CD4-positive, alpha-beta T cell treated with Interleukin-4 for 4 hours (primary cell): ENCODE measurements around the gene ACTMAP.
"Not testable (repeated sequence)": the region's sequence is repeated elsewhere in the genome, so short reads cannot be mapped to it uniquely, and the experiment has no call there.

ENCODE experiments used
- DNase-seq: peaks from one replicate; pipeline ENCODE4 v3.0.0-alpha.2; 2020

Gene ACTMAP

GRCh38 chr19:40775632-40776022 is 25.4 kb upstream of the ACTMAP start:
- no peak for DNase-seq

- DNase-seq: no peak
Measured at GRCh38 chr19:40774916-40775631, 24.8 kb upstream of the ACTMAP start, which contains the start of gene MIA. MIA (plus strand) TSS chr19:40775521; CDS start chr19:40775543, 22 bp downstream.

- peak; percentile 27 for DNase-seq
Measured at GRCh38 chr19:40771101-40771862, 21.0 kb upstream of the ACTMAP start.

DNA sequence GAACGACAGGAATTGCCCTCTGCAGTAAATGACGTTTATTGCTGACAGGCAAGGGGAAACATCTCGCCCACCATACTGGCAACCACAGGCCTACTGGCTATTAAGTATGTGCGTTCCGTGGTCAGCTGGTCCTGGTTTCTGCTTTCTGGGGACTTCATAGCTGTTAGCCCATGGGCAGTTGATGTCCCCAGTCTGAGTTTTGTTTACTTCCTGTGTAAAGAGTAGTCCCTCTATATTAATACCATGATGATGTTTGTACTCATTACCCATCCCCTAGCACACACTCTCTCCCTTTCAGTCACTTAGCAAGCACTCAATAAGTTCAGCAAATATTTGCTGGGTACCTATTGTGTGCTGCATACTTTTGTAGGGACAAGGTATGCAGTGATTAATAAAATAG is 18.6 kb upstream of the ACTMAP start:
- no peak for DNase-seq

DNA sequence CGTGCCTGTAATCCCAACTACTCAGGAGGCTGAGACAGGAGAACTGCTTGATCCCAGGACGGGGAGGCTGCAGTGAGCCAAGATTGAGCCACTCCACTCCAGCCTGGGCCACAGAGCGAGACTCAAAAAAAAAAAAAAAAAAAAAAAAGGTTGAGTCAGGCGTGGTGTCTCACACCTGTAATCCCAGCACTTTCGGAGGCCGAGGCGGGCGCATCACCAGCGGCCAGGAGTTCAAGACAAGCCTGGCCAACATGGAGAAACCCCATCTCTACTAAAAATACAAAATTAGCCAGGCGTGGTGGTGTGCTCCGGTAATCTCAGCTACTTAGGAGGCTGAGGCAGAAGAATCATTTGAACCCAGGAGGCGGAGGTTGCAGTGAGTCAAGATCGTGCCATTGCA is 16.1 kb upstream of the ACTMAP start:
- DNase-seq: not testable (repeated sequence)

DNA sequence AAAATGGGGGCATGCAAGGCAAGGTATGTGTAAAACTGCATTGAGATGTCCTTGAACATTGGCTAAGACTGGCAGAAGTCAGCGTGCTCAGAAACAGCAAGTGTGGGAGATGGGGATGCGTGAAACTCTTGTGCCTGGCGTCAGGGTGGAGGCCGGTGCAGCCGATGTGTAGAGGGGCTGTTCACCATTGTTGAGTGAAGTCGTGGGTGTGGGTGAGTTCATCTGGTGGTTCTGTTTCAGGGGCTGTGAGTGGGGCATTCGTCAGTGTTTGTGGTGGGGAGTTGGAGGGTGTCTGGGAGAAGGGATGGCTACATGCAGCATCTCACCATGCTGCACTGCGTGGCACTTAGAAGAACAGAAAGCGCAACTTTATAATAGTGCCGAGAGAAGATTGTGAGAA is 13.7 kb upstream of the ACTMAP start:
- no peak for DNase-seq

GRCh38 chr19:40763526-40763925 is 13.2 kb upstream of the ACTMAP start:
- no peak for DNase-seq

GRCh38 chr19:40762754-40763470 is 12.6 kb upstream of the ACTMAP start:
- DNase-seq: no peak

DNA sequence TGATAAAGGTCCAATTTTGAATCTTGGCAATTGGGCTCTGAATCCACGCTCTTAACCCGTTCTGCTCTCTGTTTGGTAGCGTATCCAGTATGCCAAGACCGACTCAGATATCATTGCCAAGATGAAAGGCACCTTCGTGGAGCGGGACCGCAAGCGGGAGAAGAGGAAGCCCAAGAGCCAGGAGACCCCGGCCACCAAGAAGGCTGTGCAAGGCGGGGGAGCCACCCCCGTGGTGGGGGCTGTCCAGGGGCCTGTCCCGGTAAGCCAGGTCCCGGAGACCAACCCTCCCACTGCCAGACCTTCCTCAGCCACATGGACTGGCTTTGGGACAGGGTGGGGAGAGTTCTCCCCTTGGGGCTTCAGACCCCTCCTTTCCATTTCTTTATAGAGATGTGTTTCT is 9.1 kb upstream of the ACTMAP start:
- no peak for DNase-seq

DNA sequence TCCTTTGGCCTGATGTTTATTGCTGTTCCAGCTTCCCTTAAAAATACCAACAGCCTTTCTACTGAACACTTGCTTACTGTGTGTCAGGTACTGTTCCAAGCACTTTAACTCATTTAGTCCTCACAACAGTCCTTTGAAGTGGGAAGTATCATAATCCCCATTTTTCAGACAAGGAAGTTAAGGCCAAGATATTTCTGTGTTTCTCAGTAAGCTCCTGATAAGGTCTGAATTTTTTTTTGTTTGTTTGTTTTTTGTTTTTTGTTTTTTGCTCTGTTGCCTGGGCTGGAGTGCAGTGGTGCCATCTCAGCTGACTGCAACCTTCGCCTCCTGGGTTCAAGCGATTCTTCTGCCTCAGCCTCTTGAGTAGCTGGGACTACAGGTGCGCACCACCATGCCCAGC is 8.2 kb upstream of the ACTMAP start:
- no peak for DNase-seq

- peak; percentile 48 for DNase-seq
Measured at GRCh38 chr19:40756502-40757110, 6.3 kb upstream of the ACTMAP start.

GRCh38 chr19:40755791-40756190 is 5.5 kb upstream of the ACTMAP start:
- DNase-seq: no peak

DNA sequence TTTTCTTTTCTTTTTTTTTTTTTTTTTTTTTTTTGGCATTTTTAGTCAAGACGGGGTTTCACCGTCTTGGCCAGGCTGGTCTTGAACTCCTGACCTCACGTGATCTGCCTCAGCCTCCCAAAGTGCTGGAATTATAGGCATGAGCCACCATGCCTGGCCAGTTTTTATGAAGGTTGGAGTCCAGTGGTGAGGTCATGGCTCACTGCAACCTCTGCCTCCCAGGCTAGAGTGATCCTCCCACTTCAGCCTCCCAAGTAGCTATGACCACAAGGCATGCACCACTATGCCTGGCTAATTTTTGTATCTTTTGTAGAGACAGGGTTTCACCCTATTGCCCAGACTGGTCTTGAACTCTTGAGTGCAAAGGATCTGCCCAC is 5.0 kb upstream of the ACTMAP start:
- DNase-seq: no peak

GRCh38 chr19:40754611-40755247 is 4.5 kb upstream of the ACTMAP start:
- DNase-seq: peak; percentile 31

DNA sequence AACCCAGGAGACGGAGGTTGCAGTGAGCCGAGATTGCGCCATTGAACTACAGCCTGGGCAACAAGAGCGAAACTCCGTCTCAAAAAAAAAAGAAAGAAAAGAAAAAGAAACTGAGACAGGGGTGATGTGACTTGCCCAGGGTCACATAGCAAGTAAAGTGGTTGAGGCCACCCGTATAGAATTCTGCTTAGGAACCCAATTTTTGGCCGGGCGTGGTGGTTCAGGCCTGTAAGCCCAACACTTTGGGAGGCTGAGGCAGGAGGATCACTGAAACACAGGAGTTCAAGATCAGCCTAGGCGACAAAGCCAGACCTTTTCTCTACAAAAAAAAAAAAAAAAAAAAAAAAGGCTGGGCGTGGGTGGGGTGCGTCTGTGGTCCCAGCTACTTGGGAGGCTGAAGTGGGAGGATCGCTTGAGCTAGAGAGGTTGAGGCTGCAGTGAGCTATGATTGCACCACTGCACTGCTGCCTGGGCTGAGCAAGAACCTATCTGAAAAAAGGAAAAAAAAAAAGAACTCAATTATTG is 2.0 kb upstream of the ACTMAP start:
- DNase-seq: peak; percentile 26

GRCh38 chr19:40750874-40751537 is 729 bp upstream of the ACTMAP start, which contains the start of gene SNRPA:
SNRPA (plus strand) TSS chr19:40751203; CDS start chr19:40751409, 206 bp downstream.
- DNase-seq: peak; percentile 97

DNA sequence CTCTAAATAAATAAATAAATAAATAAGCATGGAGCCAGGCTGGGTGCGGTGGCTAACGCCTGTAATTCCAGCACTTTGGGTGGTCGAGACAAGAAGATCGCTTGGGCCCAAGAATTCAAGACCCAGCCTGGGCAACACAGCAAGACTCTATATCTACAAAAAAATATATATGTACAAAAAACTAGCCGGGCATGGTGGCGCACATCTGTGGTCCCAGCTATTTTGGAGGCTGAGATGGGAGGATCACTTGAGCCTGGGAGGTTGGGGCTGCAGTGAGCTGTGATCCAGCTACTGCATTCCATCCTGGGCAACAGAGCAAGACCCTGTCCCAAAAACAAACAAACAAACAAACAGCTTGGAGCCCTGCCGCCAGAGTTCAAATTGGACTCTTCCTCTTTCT is 2.7 kb downstream of the ACTMAP start:
- DNase-seq: no peak

GRCh38 chr19:40745402-40745780 is 4.9 kb downstream of the ACTMAP start:
- no peak for DNase-seq

GRCh38 chr19:40744554-40745401 is 5.5 kb downstream of the ACTMAP start:
- DNase-seq: peak; percentile 25

DNA sequence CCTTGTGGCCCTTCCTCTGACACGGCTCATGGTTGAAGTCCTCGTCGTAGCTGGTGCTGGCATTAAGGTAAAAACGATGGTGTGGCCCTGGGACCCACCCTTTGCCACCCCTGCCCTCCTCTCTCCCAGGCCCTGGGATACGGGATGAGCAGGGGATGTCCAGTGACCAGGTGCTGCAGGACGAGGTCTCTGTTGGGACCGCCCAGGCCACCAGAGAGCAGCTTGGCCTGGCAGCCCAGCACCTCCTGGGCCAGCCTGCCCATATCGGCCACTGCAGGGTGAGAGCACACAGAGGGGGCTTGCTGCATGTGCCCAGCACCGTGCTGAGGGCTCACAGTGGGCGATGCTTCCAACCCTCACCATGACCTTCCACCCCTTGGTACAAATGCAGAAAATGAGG is 6.4 kb downstream of the ACTMAP start:
- no peak for DNase-seq

GRCh38 chr19:40742886-40743285 is 7.4 kb downstream of the ACTMAP start:
- DNase-seq: no peak
